Ascending aorta (tissue), 2 donors: ENCODE results near the gene TTLL11. TPM values are rescaled to one million over a fixed set of nuclear protein-coding genes. Genes with fewer than 3 reads are reported as not detected.

Source experiments
- DNase-seq, 2 donors: peaks; one replicate each; pipeline ENCODE4 v3.0.0-alpha.2; 2019; ENCODE audit warnings: low spot score in 2 of 2
- H3K27ac ChIP-seq, 2 donors: fragments of 200-600 bp; sonication (generic); one replicate each; pipeline ENCODE4 v1.5.1; 2016 to 2017; ENCODE audit warnings: mild to moderate bottlenecking in 1 of 2
- H3K27me3 ChIP-seq: fragments of 200-600 bp; sonication (generic); one replicate; pipeline ENCODE4 v1.5.1; 2017
- H3K36me3 ChIP-seq, 2 donors: fragments of 200-600 bp; sonication (generic); one replicate each; pipeline ENCODE4 v1.5.1; 2016
- H3K4me1 ChIP-seq, 2 donors: fragments of 200-600 bp; sonication (generic); one replicate each; pipeline ENCODE4 v1.5.1; 2016 to 2017; ENCODE audit warnings: mild to moderate bottlenecking in 1 of 2
- H3K4me3 ChIP-seq, 2 donors: fragments of 200-600 bp; sonication (generic); one replicate each; pipeline ENCODE4 v1.5.1; 2016 to 2017; ENCODE audit warnings: mild to moderate bottlenecking in 1 of 2
- H3K9me3 ChIP-seq, 2 donors: fragments of 200-600 bp; sonication (generic); one replicate each; pipeline ENCODE4 v1.5.1; 2016
- CTCF ChIP-seq, 3 experiments: fragments of 200-600 bp in 2 of 3; fragments of 450-650 bp in 1 of 3; sonication (generic) in 2 of 3; IDR thresholded peaks; one replicate each; pipeline ENCODE4 v1.5.1; 2016 to 2019; ENCODE audit warnings: antibody characterized with exemption in 3 of 3, mild to moderate bottlenecking in 1 of 3, moderate library complexity in 1 of 3
- intact Hi-C: fragments of 100-400 bp; cut with DNase I; formaldehyde crosslinking; loops from one replicate; pipeline ENCODE4 v1.15.1; 2023
- total RNA-seq: library from RNA; depleted of rRNA; stranded (reverse); fragments of >200 nt; gene quantifications from one replicate; pipeline ENCODE4 v1.1.0, GENCODE V29; 2016

The TTLL11 gene
- total RNA-seq, 1 donor from 2014 or later: 18.5 TPM

- Histone ChIP-seq H3K4me3 (no peak overlapping the region), H3K27ac (no peak overlapping the region), H3K27me3 (no peaks in the 10 kb centered on the region), H3K9me3 (no peaks in the 10 kb centered on the region), H3K36me3 (no peaks in the 10 kb centered on the region), H3K4me1 (peaks cover 2 to 7% of the 10 kb centered on the region in 2 donors)
- TF ChIP-seq CTCF (IDR thresholded peaks at IDR 0.05): no peak
- DNase-seq: no peak
- intact Hi-C loops: no loop called here
These were observed 230.5 kb downstream of the TTLL11 start for GRCh38 chr9:121862371-121863332.

- Histone ChIP-seq H3K36me3 (no peaks in the 10 kb centered on the region), H3K4me3 (no peak overlapping the region), H3K4me1 (peaks cover 2 to 7% of the 10 kb centered on the region in 2 donors), H3K27ac (peak overlapping the region in 1 of 2 donors; percentile 11), H3K27me3 (no peaks in the 10 kb centered on the region), H3K9me3 (no peaks in the 10 kb centered on the region)
- intact Hi-C loops: no loop called here
- no peak for DNase-seq
- TF ChIP-seq CTCF (IDR thresholded peaks at IDR 0.05): peak in 2 of 3 experiments; percentile 8 to 24
These were observed 231.5 kb downstream of the TTLL11 start for GRCh38 chr9:121861501-121862180.

GRCh38 chr9:121860744-121861143 lies 232.4 kb downstream of the TTLL11 start:
- Histone ChIP-seq H3K27ac (peak overlapping the region; percentile 11 to 48), H3K9me3 (no peaks in the 10 kb centered on the region), H3K4me1 (peaks cover 2 to 7% of the 10 kb centered on the region in 2 donors), H3K4me3 (no peak overlapping the region), H3K27me3 (no peaks in the 10 kb centered on the region), H3K36me3 (no peaks in the 10 kb centered on the region)
- intact Hi-C loops: no loop called here
- no peak for TF ChIP-seq CTCF (IDR thresholded peaks at IDR 0.05)
- DNase-seq: peak in 1 of 2 donors; percentile 80

- Histone ChIP-seq H3K27me3 (no peaks in the 10 kb centered on the region), H3K36me3 (no peaks in the 10 kb centered on the region), H3K4me3 (no peak overlapping the region), H3K27ac (peak overlapping the region in 1 of 2 donors; percentile 18), H3K9me3 (no peaks in the 10 kb centered on the region), H3K4me1 (peaks cover 2 to 7% of the 10 kb centered on the region in 2 donors)
- intact Hi-C loops: no loop called here
- no peak for DNase-seq
- no peak for TF ChIP-seq CTCF (IDR thresholded peaks at IDR 0.05)
These were observed 232.9 kb downstream of the TTLL11 start for GRCh38 chr9:121860213-121860612.

- intact Hi-C loops: no loop called here
- Histone ChIP-seq H3K4me3 (no peak overlapping the region), H3K27me3 (no peaks in the 10 kb centered on the region), H3K4me1 (peaks cover 2 to 7% of the 10 kb centered on the region in 2 donors), H3K36me3 (no peaks in the 10 kb centered on the region), H3K27ac (no peak overlapping the region), H3K9me3 (no peaks in the 10 kb centered on the region)
- DNase-seq: no peak
- no peak for TF ChIP-seq CTCF (IDR thresholded peaks at IDR 0.05)
These were observed 233.5 kb downstream of the TTLL11 start for GRCh38 chr9:121859646-121860045.
